Left lung (tissue), 10 donors: ENCODE results near the gene CCL2. TPM values are rescaled to one million over a fixed set of nuclear protein-coding genes. Genes with fewer than 3 reads are reported as not detected.

ENCODE experiments used
- ATAC-seq: fragments of 200-7000 bp; cut with Tn5 transposase; one replicate; pipeline ENCODE4 v1.9.1; 2020; ENCODE audit warnings: moderate library complexity
- DNase-seq, 4 donors: peaks; one replicate each; pipeline ENCODE4 v3.0.0-alpha.2; 2013 to 2020
- H3K27ac ChIP-seq, 2 donors: fragments of 200-600 bp; sonication (generic) in 1 of 2; one replicate each; pipeline versions ENCODE4 v1.5.0 to v1.8.0; 2020 to 2021
- H3K27me3 ChIP-seq, 2 donors: fragments of 200-600 bp; sonication (generic) in 1 of 2; one replicate each; pipeline versions ENCODE4 v1.5.0 to v1.8.0; 2020 to 2021
- H3K36me3 ChIP-seq, 2 donors: fragments of 200-600 bp; sonication (generic) in 1 of 2; one replicate each; pipeline versions ENCODE4 v1.5.0 to v1.8.0; 2020 to 2021
- H3K4me1 ChIP-seq, 2 donors: fragments of 200-600 bp; one replicate each; pipeline ENCODE4 v1.8.0; 2021
- H3K4me3 ChIP-seq, 2 donors: fragments of 200-600 bp; sonication (generic) in 1 of 2; one replicate each; pipeline versions ENCODE4 v1.5.0 to v1.8.0; 2020 to 2021; ENCODE audit warnings: mild to moderate bottlenecking in 1 of 2
- H3K9me3 ChIP-seq, 2 donors: fragments of 200-600 bp; sonication (generic) in 1 of 2; one replicate each; pipeline versions ENCODE4 v1.5.0 to v1.8.0; 2020 to 2021
- CTCF ChIP-seq, 2 donors: fragments of 200-600 bp; sonication (generic) in 1 of 2; IDR thresholded peaks; one replicate each; pipeline versions ENCODE4 v1.5.0 to v1.8.0; 2021; ENCODE audit warnings: antibody characterized with exemption in 2 of 2
- intact Hi-C, 2 donors: fragments of 100-400 bp; cut with DNase I; formaldehyde crosslinking; loops; one replicate each; pipeline versions ENCODE4 v1.11.2 to v1.14.2; 2022
- polyA plus RNA-seq, 6 donors: library from polyadenylated mRNA; unstranded; fragments of 120-200 nt; gene quantifications; one replicate each; pipeline ENCODE4 v1.2.1, GENCODE V29; 2013; ENCODE audit not compliant: insufficient read length in 6 of 6
- total RNA-seq, 2 donors: library from RNA; stranded (reverse); fragmentation: NEBNext Ultra II Directional; extraction: Animal tissue kit (Norgen Biotek cat#: 25700); gene quantifications; one replicate each; pipeline ENCODE4 v1.2.1, GENCODE V29; 2021
- donor health status: DM: no; HTN: yes; CAD: no.
- donor health status: DM: no; HTN: no; CAD: no.

The CCL2 gene
- total and polyA plus RNA-seq, 8 donors = 47.4 to 444 (median 56.7) TPM

GRCh38 chr17:34257986-34258326 lies 2.9 kb downstream of the CCL2 start:
- Histone ChIP-seq H3K4me3 (no peak overlapping the region), H3K36me3 (no peaks in the 10 kb centered on the region), H3K27me3 (no peaks in the 10 kb centered on the region), H3K27ac (no peak overlapping the region), H3K9me3 (no peaks in the 10 kb centered on the region), H3K4me1 (peaks cover 27 to 44% of the 10 kb centered on the region in 2 donors)
- TF ChIP-seq CTCF (IDR thresholded peaks at IDR 0.05) = no peak
- ATAC-seq (no peak), DNase-seq (no peak)
- intact Hi-C loops = no loop called here

GRCh38 chr17:34259146-34259545 lies 4.1 kb downstream of the CCL2 start:
- no peak for TF ChIP-seq CTCF (IDR thresholded peaks at IDR 0.05)
- intact Hi-C loops = no loop called here

DNA sequence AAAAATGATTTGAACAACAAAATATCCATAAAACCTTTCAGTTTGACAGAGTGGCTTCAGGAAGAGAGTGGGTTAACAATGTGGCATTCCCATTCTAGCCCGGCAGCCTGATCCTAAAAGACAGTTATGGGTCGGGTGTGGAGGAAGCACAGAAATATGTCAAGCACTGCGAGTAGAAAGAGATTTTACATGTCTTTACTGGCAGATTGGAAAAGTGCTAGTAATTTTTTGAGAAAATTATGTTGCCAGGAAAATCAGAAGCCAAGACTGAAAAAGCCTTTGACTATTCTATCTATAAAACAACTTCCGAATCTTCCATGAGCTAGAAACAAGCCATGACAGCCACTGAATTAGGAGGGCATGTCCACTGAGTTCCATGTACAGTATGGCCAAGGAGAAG lies 5.8 kb downstream of the CCL2 start:
- Histone ChIP-seq H3K9me3 (no peaks in the 10 kb centered on the region), H3K27ac (no peak overlapping the region), H3K4me1 (peaks cover 0 to 17% of the 10 kb centered on the region in 2 donors), H3K36me3 (no peaks in the 10 kb centered on the region), H3K27me3 (no peaks in the 10 kb centered on the region), H3K4me3 (no peak overlapping the region)
- DNase-seq = no peak
- no peak for TF ChIP-seq CTCF (IDR thresholded peaks at IDR 0.05)
- ATAC-seq = no peak
- intact Hi-C loops = no loop called here

More at GRCh38 chr17:34259146-34259545, 4.1 kb downstream of the CCL2 start:
- no peaks in the 10 kb centered on the region for H3K9me3 ChIP-seq
- H3K36me3 ChIP-seq = no peaks in the 10 kb centered on the region
- no peak overlapping the region for H3K27ac ChIP-seq
- peaks cover 16 to 34% of the 10 kb centered on the region in 2 donors for H3K4me1 ChIP-seq
- DNase-seq (no peak), ATAC-seq (no peak)
- H3K4me3 ChIP-seq = no peak overlapping the region
- H3K27me3 ChIP-seq = no peaks in the 10 kb centered on the region

- intact Hi-C loops = no loop called here
- TF ChIP-seq CTCF (IDR thresholded peaks at IDR 0.05) = no peak
- Histone ChIP-seq H3K4me3 (no peak overlapping the region), H3K9me3 (no peaks in the 10 kb centered on the region), H3K36me3 (no peaks in the 10 kb centered on the region), H3K4me1 (peaks cover 0 to 10% of the 10 kb centered on the region in 2 donors), H3K27me3 (no peaks in the 10 kb centered on the region), H3K27ac (no peak overlapping the region)
- ATAC-seq = no peak
- no peak for DNase-seq
These were observed 6.7 kb downstream of the CCL2 start for GRCh38 chr17:34261568-34262337.

- H3K4me3 ChIP-seq = no peak overlapping the region
- peaks cover 0 to 4% of the 10 kb centered on the region in 2 donors for H3K4me1 ChIP-seq
- no peaks in the 10 kb centered on the region for H3K27me3 ChIP-seq
- H3K9me3 ChIP-seq = no peaks in the 10 kb centered on the region
- intact Hi-C loops = no loop called here
- DNase-seq (no peak), ATAC-seq (no peak)
- no peak overlapping the region for H3K27ac ChIP-seq
- TF ChIP-seq CTCF (IDR thresholded peaks at IDR 0.05) = no peak
- H3K36me3 ChIP-seq = no peaks in the 10 kb centered on the region
These were observed 10.6 kb downstream of the CCL2 start for GRCh38 chr17:34265711-34266110.
